ENCODE measurements around the gene YWHAH.

Gene YWHAH

GRCh38 chr22:31923747-31924146, 20.6 kb upstream of the YWHAH start:
- DNase-seq = no peak

- DNase-seq = no peak
Observed at GRCh38 chr22:31925056-31925455, 19.3 kb upstream of the YWHAH start.

- no peak for DNase-seq
Observed at GRCh38 chr22:31926024-31926423, 18.3 kb upstream of the YWHAH start.

GRCh38 chr22:31926969-31927368, 17.4 kb upstream of the YWHAH start:
- DNase-seq = no peak

GRCh38 chr22:31927562-31927961, 16.8 kb upstream of the YWHAH start:
- DNase-seq = no peak

GRCh38 chr22:31929167-31929930, 15.0 kb upstream of the YWHAH start:
- DNase-seq = no peak

GRCh38 chr22:31932863-31933262, 11.5 kb upstream of the YWHAH start:
- no peak for DNase-seq

GRCh38 chr22:31933406-31933805, 10.9 kb upstream of the YWHAH start:
- no peak for DNase-seq

- DNase-seq = no peak
Observed at GRCh38 chr22:31933816-31934482, 10.4 kb upstream of the YWHAH start.

- DNase-seq = no peak
Observed at GRCh38 chr22:31935961-31936635, 8.2 kb upstream of the YWHAH start.

- DNase-seq = no peak
Observed at GRCh38 chr22:31937341-31937740, 7.0 kb upstream of the YWHAH start.

GRCh38 chr22:31938296-31938695, 6.0 kb upstream of the YWHAH start:
- DNase-seq = no peak

- no peak for DNase-seq
Observed at GRCh38 chr22:31940506-31940905, 3.8 kb upstream of the YWHAH start.

GRCh38 chr22:31942091-31942490, 2.2 kb upstream of the YWHAH start:
- DNase-seq = no peak

GRCh38 chr22:31943206-31943977, 943 bp upstream of the YWHAH start:
- DNase-seq = no peak

- no peak for DNase-seq
Observed at GRCh38 chr22:31944700-31945442, 536 bp downstream of the YWHAH start.

GRCh38 chr22:31945443-31945855, 1.1 kb downstream of the YWHAH start:
- no peak for DNase-seq

GRCh38 chr22:31945971-31946680, 1.8 kb downstream of the YWHAH start:
- DNase-seq = no peak

GRCh38 chr22:31947296-31947695, 3.0 kb downstream of the YWHAH start:
- no peak for DNase-seq

- no peak for DNase-seq
Observed at GRCh38 chr22:31948002-31948401, 3.7 kb downstream of the YWHAH start.

- no peak for DNase-seq
Observed at GRCh38 chr22:31950226-31950625, 5.9 kb downstream of the YWHAH start.

All from activated CD4-positive, alpha-beta T cell treated with anti-CD3 and anti-CD28 coated beads for 1 hour (primary cell).